Right lobe of liver (tissue), 6 donors: ENCODE data around the gene AAMP. TPM values are rescaled to one million over a fixed set of nuclear protein-coding genes. Genes with fewer than 3 reads are reported as not detected.

Source experiments
- ATAC-seq, 4 donors: fragments of 200-7000 bp; cut with Tn5 transposase; one replicate each; pipeline ENCODE4 v1.9.1; 2020; ENCODE audit warnings: mild to moderate bottlenecking in 4 of 4, moderate library complexity in 4 of 4
- DNase-seq, 3 donors: peaks; one replicate each; pipeline ENCODE4 v3.0.0-alpha.2; 2020
- H3K27ac ChIP-seq, 3 donors: fragments of 200-600 bp; one replicate each; pipeline ENCODE4 v1.8.0; 2022
- H3K27me3 ChIP-seq, 2 donors: fragments of 200-600 bp; one replicate each; pipeline ENCODE4 v1.8.0; 2022
- H3K36me3 ChIP-seq, 4 donors: fragments of 200-600 bp; sonication (generic) in 1 of 4; one replicate each; pipeline versions ENCODE4 v1.5.1 to v1.8.0; 2017 to 2022; ENCODE audit warnings: control low read depth in 1 of 4
- H3K4me1 ChIP-seq, 4 donors: fragments of 200-600 bp; sonication (generic) in 1 of 4; one replicate each; pipeline versions ENCODE4 v1.5.1 to v1.8.0; 2017 to 2022; ENCODE audit warnings: control low read depth in 1 of 4
- H3K4me3 ChIP-seq, 3 donors: fragments of 200-600 bp; one replicate each; pipeline ENCODE4 v1.8.0; 2022
- H3K9me3 ChIP-seq, 4 donors: fragments of 200-600 bp; sonication (generic) in 1 of 4; one replicate each; pipeline versions ENCODE4 v1.5.1 to v1.8.0; 2017 to 2022; ENCODE audit warnings: control low read depth in 1 of 4
- POLR2A ChIP-seq: fragments of 450-650 bp; IDR thresholded peaks from one replicate; pipeline ENCODE4 v1.6.1; 2017; ENCODE audit warnings: antibody characterized with exemption, mild to moderate bottlenecking
- WGBS: methylation state at CpG from one replicate; pipeline ENCODE4 v1.1.6; 2018; ENCODE audit warnings: low coverage, low lambda C conversion rate; ENCODE audit not compliant: insufficient coverage; ENCODE audit errors: missing lambda C conversion rate; 5-methylcytosine and 5-hydroxymethylcytosine counted together
- intact Hi-C, 2 donors: fragments of 100-400 bp; cut with DNase I; formaldehyde crosslinking; loops; one replicate each; pipeline versions ENCODE4 v1.11.2 to v1.14.1; 2022
- total RNA-seq, 6 experiments: library from RNA; depleted of rRNA in 2 of 6; stranded (reverse); fragments of >200 nt in 2 of 6; fragmentation: NEBNext Ultra II Directional in 3 of 6; extraction: Animal tissue kit (Norgen Biotek cat#: 25700) in 3 of 6; gene quantifications; one replicate each; pipeline versions ENCODE4 v1.1.0 to v1.2.4, GENCODE V29; 2016 to 2023
- TF ChIP-seq, protein P1 (sequence below), 4 donors: fragments of 200-600 bp in 3 of 4; fragments of 450-650 bp in 1 of 4; IDR thresholded peaks; one replicate each; pipeline versions ENCODE4 v1.5.1 to v1.8.0; 2016 to 2022; ENCODE audit warnings: antibody characterized with exemption in 4 of 4, mild to moderate bottlenecking in 2 of 4
- donor health status: DM: no; HTN: yes; CAD: no.
- donor health status: DM: no; HTN: no; CAD: no.
- donor health status: DM: no; HTN: no; CAD: no.
- donor health status: DM: no; HTN: yes; CAD: no.
- donor health status: DM: no; HTN: yes; CAD: no.

AAMP gene
- total RNA-seq, 6 experiments from 2014 or later, result 40.0 to 99.5 (median 45.2) TPM

DNA sequence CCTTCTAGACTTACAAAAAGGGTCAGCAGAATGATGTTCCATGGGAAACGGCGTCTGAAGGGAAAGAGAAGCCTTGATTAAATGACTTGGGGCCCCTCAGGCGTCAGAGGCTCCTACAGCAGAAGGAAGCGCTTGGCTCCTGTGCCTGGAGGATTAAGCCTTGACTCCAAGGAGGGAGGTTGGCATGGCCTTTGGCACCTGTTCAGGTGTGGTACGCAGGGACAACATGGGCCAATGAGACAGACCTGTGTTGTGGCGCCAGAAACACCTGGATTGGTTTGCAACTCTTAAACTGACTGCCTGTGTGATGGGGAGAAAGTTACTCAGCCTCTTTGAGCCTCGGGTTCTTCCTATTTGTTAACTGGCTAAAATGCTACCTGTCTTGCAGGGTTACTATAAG is 8.0 kb upstream of the AAMP start:
- ATAC-seq, result no peak
- Histone ChIP-seq H3K9me3 (no peaks in the 10 kb centered on the region), H3K36me3 (peaks cover 20 to 81% (median 57%) of the 10 kb centered on the region in 4 donors), H3K27me3 (no peaks in the 10 kb centered on the region), H3K27ac (no peak overlapping the region), H3K4me3 (no peak overlapping the region), H3K4me1 (peaks cover 0 to 22% (median 11%) of the 10 kb centered on the region in 4 donors)
- no peak for DNase-seq
- WGBS, result 47% methylated on average over 3 of the region's 7 CpGs
- TF ChIP-seq POLR2A, result no peak
- TF ChIP-seq, protein P1, sequence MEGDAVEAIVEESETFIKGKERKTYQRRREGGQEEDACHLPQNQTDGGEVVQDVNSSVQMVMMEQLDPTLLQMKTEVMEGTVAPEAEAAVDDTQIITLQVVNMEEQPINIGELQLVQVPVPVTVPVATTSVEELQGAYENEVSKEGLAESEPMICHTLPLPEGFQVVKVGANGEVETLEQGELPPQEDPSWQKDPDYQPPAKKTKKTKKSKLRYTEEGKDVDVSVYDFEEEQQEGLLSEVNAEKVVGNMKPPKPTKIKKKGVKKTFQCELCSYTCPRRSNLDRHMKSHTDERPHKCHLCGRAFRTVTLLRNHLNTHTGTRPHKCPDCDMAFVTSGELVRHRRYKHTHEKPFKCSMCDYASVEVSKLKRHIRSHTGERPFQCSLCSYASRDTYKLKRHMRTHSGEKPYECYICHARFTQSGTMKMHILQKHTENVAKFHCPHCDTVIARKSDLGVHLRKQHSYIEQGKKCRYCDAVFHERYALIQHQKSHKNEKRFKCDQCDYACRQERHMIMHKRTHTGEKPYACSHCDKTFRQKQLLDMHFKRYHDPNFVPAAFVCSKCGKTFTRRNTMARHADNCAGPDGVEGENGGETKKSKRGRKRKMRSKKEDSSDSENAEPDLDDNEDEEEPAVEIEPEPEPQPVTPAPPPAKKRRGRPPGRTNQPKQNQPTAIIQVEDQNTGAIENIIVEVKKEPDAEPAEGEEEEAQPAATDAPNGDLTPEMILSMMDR (IDR thresholded peaks at IDR 0.05), result no peak
- intact Hi-C loops, result no loop called here

DNA sequence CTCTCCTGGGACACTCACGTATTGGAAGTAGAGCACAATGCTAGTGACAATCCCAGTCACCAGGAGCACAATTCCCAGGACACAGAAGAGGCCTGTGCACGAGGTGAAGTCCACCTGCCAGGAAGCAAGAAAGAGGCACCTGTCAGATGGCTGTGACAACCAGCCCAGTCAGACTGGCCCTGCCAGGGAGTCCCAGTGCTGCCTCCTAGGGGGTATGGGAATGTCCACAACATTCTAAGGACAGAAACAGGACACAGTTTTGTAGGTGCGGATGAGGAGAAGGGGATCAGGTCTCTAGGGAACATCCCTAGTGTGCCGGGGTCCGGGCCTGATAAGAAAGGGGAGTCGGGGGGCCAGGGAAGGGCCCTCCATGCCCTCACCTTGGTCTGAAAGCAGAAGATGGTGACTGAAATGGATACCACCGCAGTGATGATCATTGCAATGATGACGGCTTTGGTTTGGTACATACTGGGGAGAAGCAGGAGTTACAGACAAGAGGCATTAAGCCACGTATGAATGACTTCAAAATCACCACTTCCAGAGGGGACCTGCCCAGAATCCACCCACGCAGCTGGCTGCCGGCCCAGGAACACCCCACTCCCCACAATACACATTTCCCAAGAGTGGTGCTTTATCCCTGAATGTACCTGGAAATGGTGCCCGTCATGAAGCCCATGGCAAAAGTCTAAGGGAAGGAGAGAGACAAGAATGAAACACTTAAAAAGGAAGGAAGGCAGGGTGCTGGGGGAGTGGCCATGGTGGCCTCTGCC is 7.2 kb upstream of the AAMP start:
- no peak for DNase-seq

DNA sequence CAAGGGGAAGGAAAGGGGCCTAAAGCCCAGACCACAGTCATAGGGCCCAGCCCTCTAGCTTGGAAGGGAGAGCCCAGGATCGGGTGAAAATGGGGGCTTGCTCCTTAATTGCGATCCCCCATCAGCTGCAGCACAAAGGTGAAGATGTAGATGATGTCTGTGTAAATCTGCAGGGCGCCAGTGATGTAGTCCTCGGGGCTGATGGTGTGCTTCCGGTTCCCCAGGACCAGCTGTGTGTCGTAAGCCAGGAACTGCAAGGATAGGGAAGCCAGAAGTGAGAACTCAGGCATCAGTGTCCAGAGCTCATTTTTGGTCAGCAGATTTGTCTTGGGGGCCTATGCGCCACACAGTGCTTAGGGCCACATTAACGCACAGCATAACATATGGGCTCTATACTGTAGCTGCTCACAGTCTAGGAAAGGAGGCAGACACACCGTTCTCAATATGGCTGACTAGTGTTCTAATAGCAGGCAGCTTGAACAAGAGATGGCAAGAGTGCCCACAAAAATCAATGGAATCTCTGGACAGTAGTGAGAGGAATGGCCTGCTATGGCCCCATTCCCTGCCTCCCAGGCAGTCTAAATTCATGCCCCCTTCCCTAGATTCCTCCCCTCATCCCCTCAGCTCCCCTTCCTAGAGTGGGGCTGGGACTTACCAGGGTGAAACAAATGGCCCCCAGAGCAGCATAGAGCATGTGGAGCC is 5.6 kb upstream of the AAMP start:
- no peak for TF ChIP-seq POLR2A
- TF ChIP-seq, protein P1 (IDR thresholded peaks at IDR 0.05), result no peak
- Histone ChIP-seq H3K27ac (no peak overlapping the region), H3K36me3 (peaks cover 20 to 69% (median 47%) of the 10 kb centered on the region in 4 donors), H3K9me3 (no peaks in the 10 kb centered on the region), H3K27me3 (no peaks in the 10 kb centered on the region), H3K4me1 (peaks cover 0 to 19% (median 11%) of the 10 kb centered on the region in 4 donors), H3K4me3 (no peak overlapping the region)
- DNase-seq (no peak), ATAC-seq (no peak)
- WGBS, result 54% methylated on average over 3 of the region's 9 CpGs
- intact Hi-C loops, result no loop called here

More for the DNA sequence above, 7.2 kb upstream of the AAMP start:
- Histone ChIP-seq H3K9me3 (no peaks in the 10 kb centered on the region), H3K27ac (no peak overlapping the region), H3K27me3 (no peaks in the 10 kb centered on the region), H3K4me1 (peaks cover 0 to 21% (median 8%) of the 10 kb centered on the region in 4 donors), H3K36me3 (peaks cover 20 to 81% (median 54%) of the 10 kb centered on the region in 4 donors), H3K4me3 (no peak overlapping the region)
- intact Hi-C loops, result no loop called here
- ATAC-seq, result no peak
- TF ChIP-seq POLR2A, result no peak
- TF ChIP-seq, protein P1 (IDR thresholded peaks at IDR 0.05), result no peak
- WGBS, result 63% methylated on average over 6 of the region's 12 CpGs

DNA sequence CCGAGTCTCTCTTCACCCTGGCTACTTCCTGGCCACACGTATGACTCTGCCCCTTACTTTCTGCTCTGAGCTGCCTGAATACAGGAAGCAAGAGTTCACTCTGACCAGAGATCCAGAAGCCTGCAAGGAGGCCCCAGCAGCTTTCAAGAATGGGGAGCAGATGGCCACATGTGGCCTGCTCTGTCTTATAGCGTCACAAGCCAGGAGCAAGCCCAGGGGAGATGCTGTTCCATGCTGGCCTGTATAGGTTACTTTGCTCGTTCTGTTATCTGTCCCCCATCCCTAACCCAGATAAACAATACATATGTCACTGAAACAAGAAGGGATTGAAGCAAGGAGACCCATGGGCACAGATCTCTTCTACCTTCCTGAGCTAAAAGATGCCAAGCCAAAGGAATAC is 4.6 kb upstream of the AAMP start:
- DNase-seq (no peak), ATAC-seq (no peak)
- no peak overlapping the region for H3K4me3 ChIP-seq
- intact Hi-C loops, result no loop called here
- no peaks in the 10 kb centered on the region for H3K9me3 ChIP-seq
- no peak for TF ChIP-seq POLR2A
- TF ChIP-seq, protein P1 (IDR thresholded peaks at IDR 0.05), result no peak
- peaks cover 0 to 19% (median 11%) of the 10 kb centered on the region in 4 donors for H3K4me1 ChIP-seq
- WGBS, result 83% methylated on average over 1 of the region's 4 CpGs
- peaks cover 12 to 60% (median 41%) of the 10 kb centered on the region in 4 donors for H3K36me3 ChIP-seq
- H3K27me3 ChIP-seq, result no peaks in the 10 kb centered on the region
- H3K27ac ChIP-seq, result no peak overlapping the region
